ENCODE data around the gene ADK.

DNA sequence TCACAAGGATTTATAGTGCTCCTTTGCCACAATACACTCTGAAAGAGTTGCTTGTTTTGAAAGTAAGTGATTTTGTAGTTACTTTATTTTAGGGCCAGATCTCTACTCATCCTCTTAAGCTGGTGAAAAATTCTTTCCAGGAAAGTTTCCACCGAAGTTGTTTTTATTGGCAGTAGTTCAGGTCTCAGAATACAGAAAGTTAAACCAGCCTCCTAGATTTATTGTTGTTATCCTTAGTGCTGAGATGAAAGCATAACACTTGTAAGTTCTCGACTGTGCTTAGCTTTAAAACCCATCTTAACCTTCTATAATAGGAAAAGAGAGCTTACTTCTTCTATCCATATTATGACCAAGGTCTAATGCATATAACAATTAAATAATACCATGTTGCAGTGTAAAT lies 5.9 kb upstream of the ADK start:
- TF ChIP-seq CREB1 (CRISPR knock-in tag; IDR thresholded peaks at IDR 0.05; ENCODE audit: low read depth) (no peak), EZH2 (IDR thresholded peaks at IDR 0.05; ENCODE audit: low read depth, unreplicated experiment) (no peak), REST (IDR thresholded peaks at IDR 0.05; ENCODE audit: unreplicated experiment) (no peak), CTCF (conservative IDR thresholded peaks at IDR 0.05; ENCODE audit: low read depth in 2 of 2) (no peak), JUNB (IDR thresholded peaks at IDR 0.05; ENCODE audit: unreplicated experiment) (no peak), POLR2AphosphoS5 (IDR thresholded peaks at IDR 0.05; ENCODE audit: low read depth) (no peak), ZNF331 (CRISPR knock-in tag; IDR thresholded peaks at IDR 0.05; ENCODE audit: low read depth) (no peak), NANOG (IDR thresholded peaks at IDR 0.05; ENCODE audit: borderline replicate concordance) (no peak), ZNF114 (CRISPR knock-in tag; IDR thresholded peaks at IDR 0.05) (no peak)
